GM18858 (cell line): ENCODE measurements around the gene BEAN1.

Experiments used
- ATAC-seq: cut with Tn5 transposase; IDR thresholded peaks from one replicate; pipeline ENCODE4 v1.9.1; 2021; ENCODE audit not compliant: unreplicated experiment

BEAN1 gene

DNA sequence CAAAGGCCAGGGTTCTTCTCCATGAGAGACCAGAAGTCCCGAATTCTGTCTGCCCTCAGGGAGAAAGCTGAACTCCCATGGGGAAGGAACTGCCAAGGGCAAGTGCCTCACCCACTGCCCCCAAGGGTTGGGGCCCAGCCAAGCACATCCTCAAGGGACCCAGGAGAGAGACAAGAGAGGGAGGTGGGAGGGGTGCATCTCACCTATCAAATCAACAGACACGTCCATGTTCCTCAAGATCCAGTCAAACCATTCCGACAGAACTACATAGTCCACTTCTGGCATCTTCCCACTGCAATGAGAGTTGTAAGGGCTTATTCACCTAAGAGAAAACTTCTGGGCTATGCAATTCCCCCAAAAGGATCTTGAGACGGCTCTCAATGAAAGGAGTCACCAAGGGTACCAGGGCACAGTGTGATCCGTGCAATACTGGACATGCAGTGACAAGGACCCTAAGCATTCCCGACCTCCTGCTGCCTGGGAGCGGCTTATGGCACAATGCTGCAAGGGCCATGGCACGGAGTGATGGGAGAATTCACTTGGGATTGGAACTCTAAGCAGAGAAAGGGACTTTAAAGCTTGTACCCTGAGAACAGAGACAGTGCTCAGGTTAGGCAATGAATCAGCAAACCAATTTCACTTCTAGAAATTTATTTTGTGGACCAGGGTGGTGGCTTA, 90.6 kb downstream of the BEAN1 start:
- ATAC-seq, result no peak

DNA sequence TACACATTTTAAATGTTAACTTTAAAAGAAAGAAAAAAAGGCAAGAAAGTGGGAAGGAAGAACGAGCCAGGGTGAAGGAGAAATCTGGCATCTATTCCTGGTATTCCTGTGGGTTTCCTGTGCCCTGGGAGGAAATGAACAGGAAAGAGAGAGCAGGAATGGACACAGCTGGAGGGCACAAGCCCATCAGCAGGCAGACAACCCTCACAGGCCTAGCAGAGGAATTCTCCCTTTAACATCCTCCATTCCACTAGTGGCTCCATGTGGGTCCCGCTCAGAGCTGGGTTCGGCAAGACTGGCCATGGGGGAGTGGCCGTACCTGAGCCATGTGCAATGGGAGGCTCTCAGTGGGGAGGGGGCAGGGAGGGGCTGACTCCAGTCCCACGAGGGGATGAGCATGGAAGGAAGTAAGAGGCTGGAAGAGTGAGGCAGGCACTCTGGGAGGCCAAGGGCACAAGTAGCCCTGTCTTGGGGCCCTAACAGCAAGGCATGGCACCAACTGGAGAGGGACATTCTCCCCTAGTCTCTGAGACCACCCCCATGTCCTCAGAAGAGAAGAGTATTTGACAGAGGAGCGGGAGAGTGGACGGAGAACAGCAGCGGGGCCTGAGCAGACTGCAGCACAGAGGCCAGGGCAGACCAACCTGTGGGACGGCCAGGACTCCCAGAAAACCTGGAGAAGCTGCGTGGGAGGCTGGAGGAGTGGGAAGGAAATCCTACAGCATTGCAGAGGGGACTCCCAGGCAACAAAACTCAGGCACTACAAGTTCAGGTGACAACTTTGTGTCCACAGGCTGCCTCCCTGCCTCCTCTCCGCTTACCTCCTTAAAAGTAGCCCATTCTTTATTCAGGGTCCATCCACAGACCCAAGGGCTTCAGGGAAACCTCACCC, 92.6 kb downstream of the BEAN1 start:
- no peak for ATAC-seq

DNA sequence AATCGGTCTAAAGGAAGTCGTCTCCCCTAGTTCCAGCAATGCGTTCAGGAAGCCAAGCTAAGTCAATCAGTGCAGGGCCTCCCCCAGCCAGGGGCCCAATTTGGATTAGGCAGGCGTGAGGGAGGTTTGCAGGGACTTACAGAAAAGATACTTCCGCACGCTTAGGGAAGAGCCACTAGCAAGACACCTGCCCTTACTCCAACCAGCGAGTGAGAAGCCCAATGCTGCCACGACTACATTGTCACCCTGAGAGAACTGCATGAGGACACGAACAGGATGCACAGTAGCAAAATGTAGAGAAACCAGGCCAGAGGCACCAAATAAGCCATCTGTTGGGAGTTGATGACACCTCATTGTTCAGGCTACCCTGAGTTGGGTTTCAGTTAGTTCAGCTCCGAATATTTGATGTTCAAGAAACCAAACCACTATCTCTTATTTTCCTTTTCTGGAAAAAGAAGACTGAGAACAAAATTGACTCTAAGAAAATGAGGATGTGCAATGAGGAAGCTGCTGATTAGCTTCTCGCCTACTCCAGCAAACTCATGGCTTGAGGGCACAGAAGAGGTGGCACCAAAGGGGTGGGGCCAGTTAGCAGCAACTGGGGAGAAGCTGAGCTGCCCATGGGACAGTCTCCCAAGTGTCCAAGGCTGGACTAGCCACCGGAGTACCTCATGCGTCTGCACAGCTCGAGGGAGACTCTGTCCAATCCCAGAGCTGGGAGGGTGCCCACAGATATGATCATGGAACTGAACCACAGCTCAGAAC, 93.5 kb downstream of the BEAN1 start:
- ATAC-seq, result no peak

DNA sequence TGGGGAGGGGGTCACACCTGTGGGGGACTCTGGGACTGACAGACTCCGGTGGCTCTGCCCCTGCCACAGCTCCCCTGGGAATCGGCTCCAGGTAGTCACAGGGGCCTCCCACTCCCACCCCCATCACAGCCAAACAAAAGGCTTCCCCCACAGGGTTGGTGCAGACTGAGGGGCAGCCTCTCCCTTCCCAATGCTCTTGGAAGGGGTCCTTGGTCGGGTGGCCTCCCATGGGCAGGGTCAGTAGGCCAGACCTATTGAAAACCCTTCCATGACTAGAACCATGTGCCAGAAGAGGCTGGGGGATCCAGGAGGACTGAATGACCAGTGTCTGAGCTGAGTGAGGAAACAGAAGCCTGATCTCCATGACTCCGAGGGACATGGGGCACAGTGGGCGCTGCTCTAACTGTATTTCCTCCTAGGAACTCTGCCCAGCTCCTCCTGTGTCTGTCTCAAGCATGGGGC, 94.2 kb downstream of the BEAN1 start:
- ATAC-seq, result no peak

DNA sequence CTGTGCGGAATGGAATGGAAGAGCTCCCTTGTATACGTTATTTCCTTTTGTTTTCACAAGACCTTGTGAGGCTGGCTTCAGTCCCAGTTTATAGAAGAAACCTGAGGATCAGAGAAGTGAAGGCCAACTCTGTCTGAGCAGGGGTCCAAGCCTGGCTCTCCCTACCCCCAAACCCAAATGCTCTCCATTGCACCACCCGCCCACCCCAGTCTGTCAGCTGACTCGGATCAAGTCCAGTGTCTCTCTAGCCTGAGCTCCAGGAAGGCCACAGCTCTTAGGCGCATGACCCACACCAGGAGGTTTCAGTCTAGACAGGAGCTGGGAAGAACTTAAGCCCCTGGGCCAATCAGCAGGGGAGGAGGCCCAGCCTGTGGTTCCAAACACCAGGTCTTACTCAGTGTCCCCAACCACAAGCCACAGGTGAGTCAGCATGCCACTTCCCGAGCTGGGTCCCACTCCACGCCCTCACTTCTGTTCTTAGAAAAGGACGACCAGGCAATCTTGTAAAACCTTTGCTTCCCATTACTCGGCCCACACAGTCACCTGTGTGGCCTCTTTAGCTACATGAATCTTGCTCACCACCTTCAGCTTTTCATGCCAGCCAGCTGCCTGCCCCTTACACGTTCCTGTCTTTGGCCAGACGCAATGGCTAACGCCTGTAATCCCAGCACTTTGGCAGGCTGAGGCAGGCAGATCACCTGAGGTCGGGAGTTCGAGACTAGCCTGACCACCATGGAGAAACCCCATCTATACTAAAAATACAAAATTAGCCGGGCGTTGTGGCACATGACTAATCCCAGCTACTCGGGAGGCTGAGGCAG, 95.1 kb downstream of the BEAN1 start:
- ATAC-seq, result no peak

DNA sequence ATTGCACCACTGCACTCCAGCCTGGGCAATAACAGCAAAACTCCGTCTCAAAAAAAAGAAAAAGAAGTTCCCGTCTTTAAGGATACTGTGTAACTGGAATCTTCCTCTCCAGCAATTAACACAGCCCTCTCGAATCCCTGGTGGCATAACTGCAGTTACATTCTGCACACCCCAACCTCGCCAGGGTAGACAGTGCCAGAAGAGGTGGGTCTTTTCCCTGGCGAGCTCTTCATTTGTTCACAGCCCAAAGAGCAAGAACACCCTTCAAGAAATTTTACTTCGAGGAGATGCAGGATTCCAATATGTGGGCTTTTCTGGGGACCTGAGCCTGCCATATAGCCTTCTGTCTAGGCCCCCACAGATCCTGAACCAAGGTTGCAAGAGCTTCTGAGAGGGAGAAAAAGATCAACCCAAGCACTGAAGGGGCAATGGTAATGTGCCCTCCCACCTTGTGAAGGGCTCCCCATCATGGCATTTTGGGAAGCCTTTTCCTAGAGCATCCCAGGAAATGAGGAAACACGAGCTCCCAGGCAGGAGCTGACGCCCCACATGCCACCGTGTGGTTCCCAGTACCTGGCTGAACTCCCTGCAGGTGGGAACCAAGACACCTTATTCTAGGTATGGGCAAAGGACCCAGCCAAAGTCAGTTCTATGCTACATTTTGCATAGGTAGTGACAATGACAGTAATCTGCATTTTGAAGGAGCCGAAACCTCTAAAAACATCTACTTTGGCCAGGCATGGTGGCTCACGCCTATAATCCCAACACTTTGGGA, 95.9 kb downstream of the BEAN1 start:
- no peak for ATAC-seq

DNA sequence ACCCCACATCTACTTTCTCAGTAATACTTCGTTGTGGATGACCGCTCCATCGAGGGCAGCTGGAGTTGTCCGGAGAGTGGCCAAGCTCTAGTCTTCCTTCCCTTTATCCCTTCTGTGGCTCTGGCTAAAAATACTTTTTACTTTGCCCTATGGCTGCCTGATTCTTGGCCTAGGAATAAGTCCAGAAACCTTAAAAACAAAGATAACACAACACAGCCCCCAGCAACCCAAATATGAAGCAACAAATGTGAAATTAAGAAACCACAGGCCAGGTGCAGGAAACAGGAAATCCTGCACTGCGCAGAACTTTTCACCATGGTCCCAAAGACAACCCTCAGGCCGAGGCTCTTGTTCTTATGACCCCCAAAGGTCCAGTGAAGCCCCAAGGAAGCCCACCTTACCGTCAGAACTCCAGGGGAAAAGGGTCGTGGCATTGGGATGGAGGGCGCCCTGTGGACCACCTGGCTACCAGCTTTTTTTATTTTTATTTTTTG, 96.8 kb downstream of the BEAN1 start:
- peak; percentile 44 for ATAC-seq

DNA sequence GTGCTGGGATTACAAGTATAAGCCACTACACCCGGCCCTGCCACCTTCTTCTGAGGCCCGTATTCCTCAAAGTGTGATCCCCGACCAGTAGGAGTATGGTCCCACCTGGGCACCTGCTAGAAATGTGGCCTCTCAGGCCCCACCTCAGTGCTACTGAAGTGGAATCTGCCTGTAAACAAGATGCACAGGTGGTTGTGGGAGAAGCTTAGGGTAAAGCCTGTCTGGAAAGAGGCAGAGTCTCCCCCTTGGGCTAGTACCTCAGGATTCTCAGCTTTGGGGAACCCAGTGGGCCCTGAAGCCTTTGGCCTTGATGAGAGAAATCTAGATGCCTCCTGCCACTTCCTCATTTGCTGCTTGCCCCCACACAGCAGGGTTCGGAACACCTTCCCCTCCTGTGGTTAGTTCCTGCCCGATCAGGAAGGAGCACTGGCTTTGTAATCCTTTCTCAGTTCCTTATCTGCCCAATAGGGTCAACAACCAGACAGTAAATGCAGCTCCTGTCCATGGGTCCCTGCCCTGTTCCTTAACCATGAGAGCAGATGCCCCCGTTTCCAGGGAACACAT, 97.6 kb downstream of the BEAN1 start:
- ATAC-seq, result peak; percentile 76

DNA sequence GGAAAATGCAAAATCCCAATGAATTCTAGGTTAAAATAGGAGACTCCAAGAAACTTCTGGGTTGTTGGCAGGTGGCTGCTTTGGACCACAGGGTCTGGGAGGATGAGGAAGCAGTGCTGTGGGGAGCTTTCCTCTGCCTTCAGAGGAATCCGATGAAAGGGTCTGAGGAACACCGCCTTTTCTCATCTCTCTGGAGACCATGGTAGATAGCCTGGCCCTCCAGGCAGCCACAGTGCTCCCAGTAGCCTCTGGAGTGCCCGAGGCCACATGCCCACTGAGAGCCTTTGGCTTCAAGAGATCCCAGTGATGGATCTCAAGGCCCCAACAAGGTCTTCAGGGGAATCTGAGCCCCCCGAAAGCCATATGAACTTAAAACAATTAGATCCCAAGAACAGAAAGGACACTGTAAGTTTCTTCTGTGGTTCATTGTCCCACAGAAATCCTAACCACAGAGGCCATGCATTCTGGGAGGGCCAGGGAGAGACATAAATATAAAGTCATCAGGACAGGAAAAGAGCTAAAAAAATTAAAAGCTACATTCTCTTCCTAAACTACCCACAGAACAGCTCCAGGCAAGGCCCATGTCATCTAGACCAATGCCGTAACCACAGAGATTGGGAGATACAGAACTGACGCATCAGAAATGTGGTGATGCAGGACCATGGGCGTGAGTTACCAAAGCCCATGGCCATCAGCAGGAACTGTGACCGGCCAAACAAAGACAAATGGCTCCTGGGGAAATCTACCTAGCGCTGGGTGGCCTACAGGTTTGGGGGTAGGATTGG, 98.5 kb downstream of the BEAN1 start:
- no peak for ATAC-seq

DNA sequence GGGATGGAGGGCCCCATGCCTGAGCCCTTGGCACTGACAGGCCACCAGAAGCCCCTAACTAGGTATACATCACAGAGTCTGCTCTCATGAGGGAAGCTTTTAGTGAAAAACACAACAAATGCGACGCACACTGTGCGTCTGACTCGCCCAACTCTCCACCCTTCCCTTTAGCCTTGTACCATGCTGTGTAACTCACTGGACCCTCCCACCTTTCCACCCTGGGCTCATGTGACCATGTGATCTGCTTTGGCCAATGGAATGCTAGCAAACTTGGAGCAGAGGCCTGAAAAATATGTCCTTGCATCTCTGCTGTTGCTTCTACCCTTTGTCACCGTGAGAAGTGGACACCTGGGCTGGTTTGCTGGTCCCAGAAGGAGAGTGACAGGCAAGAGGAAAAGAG, 101.2 kb downstream of the BEAN1 start:
- no peak for ATAC-seq

DNA sequence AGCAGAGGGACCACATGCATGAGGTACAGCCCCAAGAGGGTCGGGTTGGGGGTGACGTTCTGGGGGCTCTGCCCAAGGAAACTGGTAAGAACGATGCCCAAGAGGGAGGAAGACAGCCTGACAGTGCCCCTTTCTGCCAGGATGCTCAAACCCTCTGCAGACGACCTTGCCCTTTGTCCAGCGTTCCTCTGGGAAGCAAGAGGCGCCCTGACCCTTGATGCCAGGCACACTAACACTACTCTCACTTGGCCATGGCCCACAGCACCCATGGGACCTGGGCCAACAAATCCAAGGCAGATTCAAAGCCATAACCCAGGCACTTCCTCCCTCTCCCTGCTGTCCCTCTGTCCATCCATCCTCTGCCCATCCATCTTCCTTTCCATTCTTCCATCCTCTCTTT, 102.4 kb downstream of the BEAN1 start:
- no peak for ATAC-seq
